ENCODE results near the gene CHID1.

CHID1 gene

GRCh38 chr11:844693-845644 lies 65.6 kb downstream of the CHID1 start:
- peak; percentile 24 for DNase-seq

- no peak for DNase-seq
Observed at GRCh38 chr11:843818-844692, 66.6 kb downstream of the CHID1 start.

- no peak for DNase-seq
Observed at GRCh38 chr11:843086-843734, 67.4 kb downstream of the CHID1 start.

- DNase-seq: peak; percentile 16
Observed at GRCh38 chr11:842370-843002, 68.1 kb downstream of the CHID1 start, which contains the start of the genes POLR2L and TSPAN4. POLR2L (minus strand) TSS chr11:842529; CDS start chr11:842508, 21 bp downstream. TSPAN4 (plus strand) TSS chr11:842852; CDS start chr11:850305, 7,453 bp downstream.

- no peak for DNase-seq
Observed at GRCh38 chr11:841981-842369, 68.6 kb downstream of the CHID1 start.

- no peak for DNase-seq
Observed at GRCh38 chr11:839875-840617, 70.6 kb downstream of the CHID1 start.

- no peak for DNase-seq
Observed at GRCh38 chr11:839280-839623, 71.4 kb downstream of the CHID1 start.

- DNase-seq: no peak
Observed at GRCh38 chr11:838441-839279, 72.0 kb downstream of the CHID1 start.

GRCh38 chr11:837990-838307 lies 72.7 kb downstream of the CHID1 start:
- no peak for DNase-seq

- no peak for DNase-seq
Observed at GRCh38 chr11:837189-837989, 73.2 kb downstream of the CHID1 start.

- no peak for DNase-seq
Observed at GRCh38 chr11:836700-837099, 73.9 kb downstream of the CHID1 start.

- no peak for DNase-seq
Observed at GRCh38 chr11:836274-836673, 74.3 kb downstream of the CHID1 start.

- DNase-seq: no peak
Observed at GRCh38 chr11:834371-835316, 76.0 kb downstream of the CHID1 start.

GRCh38 chr11:833849-834311 lies 76.7 kb downstream of the CHID1 start:
- no peak for DNase-seq

GRCh38 chr11:833114-833791 lies 77.4 kb downstream of the CHID1 start:
- DNase-seq: no peak

- no peak for DNase-seq
Observed at GRCh38 chr11:832529-833113, 78.0 kb downstream of the CHID1 start, which contains the start of gene CD151. CD151 (plus strand) TSS chr11:832952; CDS start chr11:836070, 3,118 bp downstream.

GRCh38 chr11:831961-832528 lies 78.6 kb downstream of the CHID1 start:
- DNase-seq: no peak
